Measurements from ENCODE around the gene LRRC2. TPM values are rescaled to one million over a fixed set of nuclear protein-coding genes. Genes with fewer than 3 reads are reported as not detected.

LRRC2 gene
- total and polyA plus RNA-seq, 4 donors = 1.4 to 4.6 (median 2.9) TPM

DNA sequence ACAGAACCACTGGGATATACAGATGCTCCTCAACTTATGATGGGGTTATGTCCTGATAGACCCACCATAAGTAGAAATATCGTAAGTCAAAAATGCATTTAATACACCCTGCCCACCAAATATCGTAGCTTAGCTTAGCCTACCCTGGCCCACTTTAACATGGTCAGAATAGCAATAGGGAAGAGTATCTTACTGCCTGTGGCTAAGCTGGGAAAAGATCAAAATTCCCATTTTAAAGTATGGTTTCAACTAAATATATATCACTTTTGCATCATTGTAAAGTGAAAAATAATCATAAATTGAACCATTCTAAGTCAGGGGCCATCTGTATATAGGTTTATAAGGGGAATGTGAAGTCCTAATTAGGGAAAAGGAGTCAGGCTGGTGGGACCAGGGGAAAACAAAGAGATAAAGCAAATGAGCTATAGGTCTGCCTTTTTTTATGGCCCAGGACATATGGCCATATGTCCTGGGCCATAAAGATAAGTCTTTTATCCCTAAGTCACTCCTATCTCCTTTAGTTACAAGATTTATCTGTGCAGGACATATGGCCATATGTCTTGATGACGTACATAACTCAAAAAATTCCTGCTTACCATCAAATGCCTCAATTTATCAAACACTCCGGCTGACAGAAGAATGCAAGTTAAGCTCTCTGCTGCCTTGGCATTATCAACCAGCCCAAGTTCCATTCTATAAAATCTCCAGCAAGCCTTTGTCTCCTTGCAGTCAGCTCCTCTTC lies 57.1 kb downstream of the LRRC2 start:
- no peak for DNase-seq (ENCODE audit: low read depth in 4 of 6, low spot score in 6 of 6)
- WGBS (ENCODE audit: insufficient coverage) = 100% methylated on average over 2 of the region's 4 CpGs
- H3K27ac ChIP-seq (ENCODE audit: low read depth, low read length) = no peak overlapping the region
- H3K27me3 ChIP-seq (ENCODE audit: control insufficient read depth, insufficient read depth, low read length) = no peaks in the 10 kb centered on the region
- H3K36me3 ChIP-seq (ENCODE audit: control insufficient read depth, insufficient read depth, low read length) = no peaks in the 10 kb centered on the region
- H3K4me1 ChIP-seq (ENCODE audit: control insufficient read depth, insufficient read depth, low read length) = no peaks in the 10 kb centered on the region
- H3K4me3 ChIP-seq (ENCODE audit: low read depth, low read length) = no peak overlapping the region
- H3K9me3 ChIP-seq (ENCODE audit: control insufficient read depth, insufficient read depth, low read length) = no peaks in the 10 kb centered on the region

DNA sequence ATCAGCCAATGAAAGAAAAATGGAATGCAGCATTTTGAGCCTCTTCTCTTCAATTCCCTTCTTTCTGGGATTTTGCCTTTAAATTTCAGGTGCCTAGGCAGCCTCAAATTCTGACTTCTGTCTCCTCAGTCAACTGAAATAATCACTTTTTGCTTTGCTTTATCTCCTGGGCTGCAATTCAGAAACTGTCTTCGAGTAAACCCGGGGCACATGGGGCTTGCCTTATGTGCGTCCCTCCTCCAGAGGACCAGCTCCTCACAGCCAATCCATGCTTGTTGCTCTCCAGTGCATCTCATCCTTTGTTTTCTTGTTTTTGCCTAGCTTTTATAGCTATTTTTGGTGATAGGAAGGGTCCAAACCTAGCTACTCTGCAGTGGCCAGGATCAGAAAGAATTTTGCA lies 59.6 kb downstream of the LRRC2 start:
- Histone ChIP-seq H3K27ac (ENCODE audit: low read depth, low read length) (no peak overlapping the region), H3K4me1 (ENCODE audit: control insufficient read depth, insufficient read depth, low read length) (no peaks in the 10 kb centered on the region), H3K9me3 (ENCODE audit: control insufficient read depth, insufficient read depth, low read length) (no peaks in the 10 kb centered on the region), H3K27me3 (ENCODE audit: control insufficient read depth, insufficient read depth, low read length) (no peaks in the 10 kb centered on the region), H3K4me3 (ENCODE audit: low read depth, low read length) (no peak overlapping the region), H3K36me3 (ENCODE audit: control insufficient read depth, insufficient read depth, low read length) (no peaks in the 10 kb centered on the region)
- no peak for DNase-seq (ENCODE audit: low read depth in 4 of 6, low spot score in 6 of 6)
- WGBS (ENCODE audit: insufficient coverage) = 65% methylated on average over 3 of the region's 3 CpGs

DNA sequence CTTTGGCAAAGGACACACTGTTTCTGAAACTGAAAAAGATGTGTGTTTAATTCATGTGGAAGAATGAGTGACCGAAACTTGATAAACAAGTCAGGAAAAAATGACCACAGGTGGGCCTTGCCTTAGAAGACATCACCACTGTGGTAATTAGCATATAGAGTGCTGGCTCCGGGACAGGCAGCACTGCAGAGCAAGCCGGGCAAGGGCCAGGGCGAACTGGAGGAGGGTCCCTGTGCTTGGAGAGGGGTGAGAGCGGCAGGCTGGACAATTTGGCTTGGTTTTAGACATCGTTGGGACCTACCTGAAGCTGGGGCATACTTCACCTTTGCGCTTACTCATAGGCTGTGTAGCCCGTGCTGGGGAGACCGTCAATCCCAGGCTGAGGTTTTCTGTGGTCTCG lies 60.1 kb downstream of the LRRC2 start:
- no peaks in the 10 kb centered on the region for H3K36me3 ChIP-seq (ENCODE audit: control insufficient read depth, insufficient read depth, low read length)
- no peaks in the 10 kb centered on the region for H3K27me3 ChIP-seq (ENCODE audit: control insufficient read depth, insufficient read depth, low read length)
- no peak overlapping the region for H3K4me3 ChIP-seq (ENCODE audit: low read depth, low read length)
- 70% methylated on average over 10 of the region's 10 CpGs for WGBS (ENCODE audit: insufficient coverage)
- no peaks in the 10 kb centered on the region for H3K9me3 ChIP-seq (ENCODE audit: control insufficient read depth, insufficient read depth, low read length)
- DNase-seq (ENCODE audit: low read depth in 4 of 6, low spot score in 6 of 6) = no peak
- no peaks in the 10 kb centered on the region for H3K4me1 ChIP-seq (ENCODE audit: control insufficient read depth, insufficient read depth, low read length)
- no peak overlapping the region for H3K27ac ChIP-seq (ENCODE audit: low read depth, low read length)

DNA sequence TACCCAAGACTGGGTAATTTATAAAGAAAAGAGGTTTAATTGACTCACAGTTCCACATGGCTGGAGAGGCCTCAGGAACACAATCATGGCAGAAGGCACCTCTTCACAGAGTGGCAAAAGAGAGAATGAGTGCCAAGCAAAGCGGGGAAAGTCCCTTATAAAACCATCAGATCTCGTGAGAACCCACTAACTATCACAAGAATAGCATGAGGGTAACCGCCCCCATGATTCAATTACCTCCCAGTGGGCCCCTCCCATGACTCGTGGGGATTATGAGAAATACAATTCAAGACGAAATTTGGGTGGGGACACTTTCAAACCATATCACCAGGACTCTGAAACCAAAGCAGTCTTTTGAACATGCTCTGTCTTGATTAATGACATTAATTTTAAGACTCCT lies 61.3 kb downstream of the LRRC2 start:
- H3K27me3 ChIP-seq (ENCODE audit: control insufficient read depth, insufficient read depth, low read length) = no peaks in the 10 kb centered on the region
- no peaks in the 10 kb centered on the region for H3K4me1 ChIP-seq (ENCODE audit: control insufficient read depth, insufficient read depth, low read length)
- no peak overlapping the region for H3K4me3 ChIP-seq (ENCODE audit: low read depth, low read length)
- H3K27ac ChIP-seq (ENCODE audit: low read depth, low read length) = no peak overlapping the region
- no peak for DNase-seq (ENCODE audit: low read depth in 4 of 6, low spot score in 6 of 6)
- no peaks in the 10 kb centered on the region for H3K9me3 ChIP-seq (ENCODE audit: control insufficient read depth, insufficient read depth, low read length)
- WGBS (ENCODE audit: insufficient coverage) = 69% methylated on average over 2 of the region's 5 CpGs
- H3K36me3 ChIP-seq (ENCODE audit: control insufficient read depth, insufficient read depth, low read length) = no peaks in the 10 kb centered on the region

DNA sequence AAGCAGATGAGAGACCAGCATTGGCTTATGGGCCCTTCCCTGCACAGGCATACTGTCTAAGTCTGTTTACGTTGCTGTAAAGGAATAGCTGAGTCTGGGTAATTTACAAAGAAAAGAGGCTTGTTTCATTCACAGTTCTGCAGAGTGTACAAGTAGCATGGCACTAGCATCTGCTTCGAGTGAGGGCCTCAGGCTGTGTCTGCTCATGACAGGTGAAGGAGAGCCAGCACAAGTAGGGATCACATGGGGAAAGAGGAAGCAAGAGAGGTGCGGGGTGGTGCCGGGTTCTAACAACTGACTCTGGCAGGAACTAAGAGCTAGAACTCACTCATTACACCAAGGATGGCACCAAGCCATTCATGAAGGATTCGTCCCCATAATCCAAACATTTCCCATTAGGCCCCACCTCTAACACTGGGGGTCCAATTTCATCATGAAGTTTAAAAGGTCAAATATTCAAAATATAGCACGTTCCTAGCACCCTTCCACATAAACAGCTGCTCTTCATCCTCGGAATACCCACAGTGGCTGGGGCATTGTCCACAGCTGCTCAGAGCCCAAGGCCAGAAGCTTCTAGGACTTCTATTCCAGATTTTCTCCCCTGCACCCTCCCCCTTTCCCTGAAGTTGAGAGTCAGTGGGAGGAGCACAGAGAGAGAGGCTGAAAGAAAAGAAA lies 62.8 kb downstream of the LRRC2 start:
- 87% methylated on average over 6 of the region's 7 CpGs for WGBS (ENCODE audit: insufficient coverage)
- Histone ChIP-seq H3K27ac (ENCODE audit: low read depth, low read length) (no peak overlapping the region), H3K27me3 (ENCODE audit: control insufficient read depth, insufficient read depth, low read length) (no peaks in the 10 kb centered on the region), H3K4me3 (ENCODE audit: low read depth, low read length) (no peak overlapping the region), H3K36me3 (ENCODE audit: control insufficient read depth, insufficient read depth, low read length) (no peaks in the 10 kb centered on the region), H3K9me3 (ENCODE audit: control insufficient read depth, insufficient read depth, low read length) (no peaks in the 10 kb centered on the region), H3K4me1 (ENCODE audit: control insufficient read depth, insufficient read depth, low read length) (no peaks in the 10 kb centered on the region)
- DNase-seq (ENCODE audit: low read depth in 4 of 6, low spot score in 6 of 6) = no peak

DNA sequence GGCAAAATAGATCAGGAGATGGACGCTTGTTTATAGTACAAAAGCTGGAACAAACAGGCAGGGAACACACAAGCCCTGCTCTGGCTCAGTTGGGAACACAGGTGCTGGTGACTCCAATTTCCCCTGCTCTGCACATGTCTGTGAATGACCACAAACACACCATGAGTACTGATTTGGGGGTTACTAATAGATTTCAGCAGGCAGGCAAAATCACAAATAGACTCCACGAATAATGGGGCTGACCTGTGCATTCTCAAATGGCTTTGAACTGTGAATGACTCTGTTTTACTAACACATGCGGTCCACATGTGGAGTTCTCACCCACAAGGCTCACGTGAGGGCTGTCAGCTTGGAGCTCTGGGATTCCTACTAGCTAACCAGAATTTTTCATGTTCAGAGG lies 64.4 kb downstream of the LRRC2 start:
- H3K9me3 ChIP-seq (ENCODE audit: control insufficient read depth, insufficient read depth, low read length) = no peaks in the 10 kb centered on the region
- no peak overlapping the region for H3K27ac ChIP-seq (ENCODE audit: low read depth, low read length)
- H3K36me3 ChIP-seq (ENCODE audit: control insufficient read depth, insufficient read depth, low read length) = no peaks in the 10 kb centered on the region
- H3K4me3 ChIP-seq (ENCODE audit: low read depth, low read length) = no peak overlapping the region
- no peaks in the 10 kb centered on the region for H3K27me3 ChIP-seq (ENCODE audit: control insufficient read depth, insufficient read depth, low read length)
- no peak for DNase-seq (ENCODE audit: low read depth in 4 of 6, low spot score in 6 of 6)
- 80% methylated on average over 4 of the region's 4 CpGs for WGBS (ENCODE audit: insufficient coverage)
- peaks cover 4% of the 10 kb centered on the region for H3K4me1 ChIP-seq (ENCODE audit: control insufficient read depth, insufficient read depth, low read length)

DNA sequence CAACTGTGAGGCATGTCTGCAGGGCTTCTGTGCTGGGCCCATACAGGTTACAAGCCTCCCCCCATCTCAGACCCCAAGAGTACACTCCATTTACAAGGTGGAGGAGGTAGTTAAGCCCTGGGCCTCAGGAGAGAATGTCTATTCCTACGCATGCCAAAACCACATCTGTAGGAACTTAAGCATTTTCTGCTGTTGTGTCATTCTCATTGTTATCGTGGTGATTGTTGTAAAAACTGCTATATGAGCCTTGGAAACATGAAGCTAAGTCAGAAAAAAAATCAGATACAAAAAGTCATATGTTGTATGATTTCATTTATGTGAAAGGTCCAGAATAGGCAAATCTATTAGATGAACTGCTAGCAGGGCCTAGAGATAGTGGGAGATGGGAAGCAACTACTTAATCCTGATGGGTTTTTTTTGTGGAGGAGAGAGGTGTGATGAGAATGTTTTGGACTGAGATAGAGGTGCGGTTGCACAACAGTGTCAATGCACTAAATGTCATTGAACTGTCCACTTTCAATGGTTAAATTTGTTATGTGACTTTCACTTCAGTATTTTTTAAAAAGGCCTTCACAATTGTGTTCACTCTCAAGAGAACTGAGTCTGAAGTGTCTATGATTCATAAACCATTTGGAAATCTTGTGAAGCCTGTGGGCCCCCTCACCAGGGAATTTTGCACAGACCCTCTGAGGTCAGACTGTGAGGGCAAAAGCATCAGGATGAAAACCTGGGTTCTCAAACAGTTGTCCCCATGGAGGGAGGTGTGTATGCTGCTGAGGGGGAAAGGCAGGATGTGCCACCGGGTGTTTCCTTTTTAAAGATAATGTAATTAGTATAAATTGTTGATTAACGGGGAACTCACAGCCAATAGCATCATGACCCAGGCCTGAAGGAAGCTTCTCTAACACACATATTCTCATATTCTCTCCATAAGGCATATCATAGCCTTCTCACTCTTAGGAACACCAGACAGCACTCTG lies 65.2 kb downstream of the LRRC2 start:
- peaks cover 4% of the 10 kb centered on the region for H3K4me1 ChIP-seq (ENCODE audit: control insufficient read depth, insufficient read depth, low read length)
- no peak for DNase-seq (ENCODE audit: low read depth in 4 of 6, low spot score in 6 of 6)
- H3K27ac ChIP-seq (ENCODE audit: low read depth, low read length) = no peak overlapping the region
- no peaks in the 10 kb centered on the region for H3K27me3 ChIP-seq (ENCODE audit: control insufficient read depth, insufficient read depth, low read length)
- H3K9me3 ChIP-seq (ENCODE audit: control insufficient read depth, insufficient read depth, low read length) = no peaks in the 10 kb centered on the region
- H3K36me3 ChIP-seq (ENCODE audit: control insufficient read depth, insufficient read depth, low read length) = no peaks in the 10 kb centered on the region
- WGBS (ENCODE audit: insufficient coverage) = 90% methylated on average over 2 of the region's 5 CpGs
- H3K4me3 ChIP-seq (ENCODE audit: low read depth, low read length) = no peak overlapping the region

DNA sequence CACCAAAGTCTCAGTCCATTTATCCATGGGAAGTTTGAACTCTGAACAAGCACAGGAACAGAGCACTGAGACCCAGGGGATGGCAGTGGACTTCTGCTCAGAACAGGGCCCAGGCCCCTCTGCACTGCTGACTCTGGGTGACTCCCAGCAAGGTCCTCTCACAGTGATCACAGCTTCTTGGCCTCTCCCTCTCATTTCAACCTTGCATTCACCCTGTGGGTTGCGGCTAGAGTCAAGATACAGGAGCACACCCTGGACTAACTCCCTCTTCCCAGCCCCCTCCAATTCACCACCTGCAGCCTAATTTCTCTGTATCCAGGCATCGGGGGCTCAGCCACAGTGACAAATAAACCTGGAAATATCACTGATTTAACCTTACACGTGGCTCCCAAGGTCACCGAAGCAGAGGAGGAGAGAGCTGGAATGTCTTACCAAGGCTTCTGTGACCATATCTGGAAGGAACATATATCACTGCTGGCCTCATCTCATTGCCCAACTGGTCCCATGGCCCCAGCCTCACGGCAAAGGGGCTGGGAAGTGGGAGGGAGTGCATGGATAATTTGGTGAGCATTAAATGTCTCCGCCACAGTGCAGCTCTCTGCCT lies 67.1 kb downstream of the LRRC2 start:
- Histone ChIP-seq H3K36me3 (ENCODE audit: control insufficient read depth, insufficient read depth, low read length) (no peaks in the 10 kb centered on the region), H3K4me3 (ENCODE audit: low read depth, low read length) (no peak overlapping the region), H3K27me3 (ENCODE audit: control insufficient read depth, insufficient read depth, low read length) (no peaks in the 10 kb centered on the region), H3K27ac (ENCODE audit: low read depth, low read length) (no peak overlapping the region), H3K9me3 (ENCODE audit: control insufficient read depth, insufficient read depth, low read length) (no peaks in the 10 kb centered on the region), H3K4me1 (ENCODE audit: control insufficient read depth, insufficient read depth, low read length) (peaks cover 4% of the 10 kb centered on the region)
- WGBS (ENCODE audit: insufficient coverage) = 92% methylated on average over 4 of the region's 6 CpGs
- no peak for DNase-seq (ENCODE audit: low read depth in 4 of 6, low spot score in 6 of 6)

DNA sequence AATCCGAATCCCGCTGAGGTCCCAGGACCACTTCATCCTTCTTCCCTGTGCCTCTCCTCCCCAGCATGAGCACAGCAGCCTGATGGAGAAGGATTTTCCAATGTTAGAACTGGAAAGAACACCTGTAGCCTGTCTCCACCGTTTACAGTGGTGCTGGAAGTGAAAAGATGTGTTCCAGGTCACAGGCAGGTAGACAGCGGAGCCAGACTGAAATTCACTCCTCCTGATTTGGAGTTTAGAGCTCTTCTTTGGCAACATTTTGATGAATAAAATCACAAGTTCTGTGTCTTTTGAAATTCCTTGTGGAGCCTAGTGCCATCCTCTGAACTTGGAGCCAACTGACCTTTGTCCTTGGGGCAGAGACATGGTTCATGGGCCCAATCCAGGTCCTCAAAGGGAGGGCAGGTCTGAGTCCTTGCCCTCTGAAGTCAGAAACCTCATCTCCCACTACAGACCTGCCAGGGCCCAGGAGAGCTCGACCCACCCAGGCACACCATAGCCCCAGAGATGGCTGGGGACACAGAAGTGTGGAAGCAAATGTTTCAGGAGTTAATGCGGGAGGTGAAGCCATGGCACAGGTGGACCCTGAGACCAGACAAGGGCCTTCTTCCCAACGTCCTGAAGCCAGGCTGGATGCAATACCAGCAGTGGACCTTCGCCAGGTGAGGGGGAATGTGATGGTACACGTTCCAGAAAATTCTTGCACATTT lies 68.4 kb downstream of the LRRC2 start, which contains the start of gene RTP3:
Gene RTP3, plus strand, starts transcription at position 421 of the 710 bp plus-strand sequence. Its CDS starts 87 bp downstream, at position 508.
- Histone ChIP-seq H3K9me3 (ENCODE audit: control insufficient read depth, insufficient read depth, low read length) (no peaks in the 10 kb centered on the region), H3K27me3 (ENCODE audit: control insufficient read depth, insufficient read depth, low read length) (no peaks in the 10 kb centered on the region), H3K4me3 (ENCODE audit: low read depth, low read length) (no peak within 1 kb of the TSS), H3K4me1 (ENCODE audit: control insufficient read depth, insufficient read depth, low read length) (peaks cover 4% of the 10 kb centered on the region), H3K27ac (ENCODE audit: low read depth, low read length) (no peak within 1 kb of the TSS), H3K36me3 (ENCODE audit: control insufficient read depth, insufficient read depth, low read length) (no peaks in the 10 kb centered on the region)
- WGBS (ENCODE audit: insufficient coverage) = 82% methylated on average over 3 of the region's 9 CpGs
- DNase-seq (ENCODE audit: low read depth in 4 of 6, low spot score in 6 of 6) = no peak
